ENCODE data around the gene CDK14. TPM values are rescaled to one million over a fixed set of nuclear protein-coding genes. Genes with fewer than 3 reads are reported as not detected.

Gene CDK14
- total RNA-seq, 2 donors from 2014 or later: 8.7 to 13.4 TPM

DNA sequence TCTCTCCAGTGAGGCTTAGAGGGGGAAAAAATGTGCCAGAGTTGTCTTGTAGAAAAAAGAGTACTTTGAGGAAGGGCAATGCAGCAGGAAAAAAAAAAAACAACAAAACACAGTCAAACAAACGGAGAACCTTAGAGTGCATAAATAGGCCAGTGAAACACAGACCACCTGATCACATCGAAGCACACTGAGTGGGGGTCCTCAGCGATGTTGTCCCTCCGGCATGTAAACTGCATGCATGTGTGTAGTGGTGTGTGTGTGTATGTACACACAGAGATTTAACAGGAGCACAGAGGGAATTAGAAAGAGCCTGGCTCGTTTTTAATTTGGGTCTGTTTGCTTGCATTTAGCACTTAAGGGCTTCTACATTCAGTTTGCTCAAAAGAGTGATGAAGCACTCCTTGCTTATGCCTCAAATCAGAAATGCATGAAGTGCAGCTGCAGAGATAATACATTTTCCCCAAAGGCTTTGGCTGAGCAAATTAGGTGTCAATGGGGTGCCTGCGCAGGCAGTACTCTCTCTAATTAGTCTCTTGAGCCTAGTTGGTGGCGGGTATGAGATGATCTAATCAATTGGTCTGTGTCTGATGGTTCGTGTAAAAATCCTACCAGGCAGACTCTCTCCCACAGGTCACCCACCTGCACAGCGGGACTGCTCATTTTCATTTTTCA is 605.5 kb downstream of the CDK14 start:
- Mint-ChIP-seq H3K4me1 (peaks cover 5% of the 10 kb centered on the region), H3K27me3 (ENCODE audit: insufficient read depth) (no peaks in the 10 kb centered on the region), H3K27ac (no peak overlapping the region), H3K4me3 (no peak overlapping the region), H3K9me3 (no peaks in the 10 kb centered on the region), H3K36me3 (ENCODE audit: low read depth) (no peaks in the 10 kb centered on the region)
- no peaks in the 10 kb centered on the region for H3K36me3 ChIP-seq (ENCODE audit: control insufficient read depth, insufficient read depth, low read length)
- 95 to 98% methylated on average over 5 to 9 of the region's 9 CpGs for WGBS, 2 experiments (ENCODE audit: insufficient coverage in 1 of 2, insufficient read length in 1 of 2)
- H3K4me1 ChIP-seq (ENCODE audit: control insufficient read depth, insufficient read depth, low read length): no peaks in the 10 kb centered on the region
- no peaks in the 10 kb centered on the region for H3K9me3 ChIP-seq (ENCODE audit: control insufficient read depth, low read length)
- no peak for DNase-seq
- TF ChIP-seq, protein P1, sequence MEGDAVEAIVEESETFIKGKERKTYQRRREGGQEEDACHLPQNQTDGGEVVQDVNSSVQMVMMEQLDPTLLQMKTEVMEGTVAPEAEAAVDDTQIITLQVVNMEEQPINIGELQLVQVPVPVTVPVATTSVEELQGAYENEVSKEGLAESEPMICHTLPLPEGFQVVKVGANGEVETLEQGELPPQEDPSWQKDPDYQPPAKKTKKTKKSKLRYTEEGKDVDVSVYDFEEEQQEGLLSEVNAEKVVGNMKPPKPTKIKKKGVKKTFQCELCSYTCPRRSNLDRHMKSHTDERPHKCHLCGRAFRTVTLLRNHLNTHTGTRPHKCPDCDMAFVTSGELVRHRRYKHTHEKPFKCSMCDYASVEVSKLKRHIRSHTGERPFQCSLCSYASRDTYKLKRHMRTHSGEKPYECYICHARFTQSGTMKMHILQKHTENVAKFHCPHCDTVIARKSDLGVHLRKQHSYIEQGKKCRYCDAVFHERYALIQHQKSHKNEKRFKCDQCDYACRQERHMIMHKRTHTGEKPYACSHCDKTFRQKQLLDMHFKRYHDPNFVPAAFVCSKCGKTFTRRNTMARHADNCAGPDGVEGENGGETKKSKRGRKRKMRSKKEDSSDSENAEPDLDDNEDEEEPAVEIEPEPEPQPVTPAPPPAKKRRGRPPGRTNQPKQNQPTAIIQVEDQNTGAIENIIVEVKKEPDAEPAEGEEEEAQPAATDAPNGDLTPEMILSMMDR (conservative IDR thresholded peaks at IDR 0.05): no peak
- H3K27ac ChIP-seq (ENCODE audit: low read depth, low read length): no peak overlapping the region
- H3K9ac ChIP-seq (ENCODE audit: extremely low read depth, low read length, poor library complexity, severe bottlenecking): no peak overlapping the region
- H3K4me3 ChIP-seq (ENCODE audit: low read length): no peak overlapping the region
- no peaks in the 10 kb centered on the region for H3K27me3 ChIP-seq (ENCODE audit: control insufficient read depth, insufficient read depth, low read length, poor library complexity, severe bottlenecking)

DNA sequence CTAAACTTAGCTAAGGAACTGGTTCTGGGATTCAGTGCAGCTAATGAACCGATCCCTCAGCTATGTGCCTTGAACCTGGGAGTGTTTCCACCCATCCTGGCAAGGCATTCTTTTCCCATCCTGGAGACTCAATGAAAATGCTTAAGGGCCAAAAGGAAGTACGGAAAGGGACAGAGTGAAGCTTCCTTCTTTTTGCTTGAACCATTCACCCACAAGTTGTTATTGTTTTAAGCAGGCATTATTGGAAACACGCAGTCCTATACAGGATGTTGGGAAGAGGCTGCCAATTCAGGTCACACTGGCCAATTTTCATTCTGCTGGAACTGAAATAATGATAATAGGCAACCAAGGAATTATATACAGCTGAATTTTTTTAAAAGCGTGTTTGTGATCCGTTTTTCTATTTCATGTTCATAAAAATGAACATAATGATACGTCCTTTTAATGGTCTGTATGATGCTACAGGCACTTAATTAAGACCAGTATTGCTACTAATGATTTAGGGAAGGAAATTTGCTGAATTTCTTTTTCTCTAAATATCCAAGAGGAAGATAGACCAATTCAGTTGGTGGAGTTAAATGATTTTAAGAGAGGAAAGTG is 610.3 kb downstream of the CDK14 start:
- H3K27me3 Mint-ChIP-seq (ENCODE audit: insufficient read depth): no peaks in the 10 kb centered on the region
- no peak overlapping the region for H3K4me3 ChIP-seq (ENCODE audit: low read length)
- no peaks in the 10 kb centered on the region for H3K27me3 ChIP-seq (ENCODE audit: control insufficient read depth, insufficient read depth, low read length, poor library complexity, severe bottlenecking)
- no peaks in the 10 kb centered on the region for H3K9me3 Mint-ChIP-seq
- 97% methylated on average over 6 of the region's 6 CpGs for WGBS, 2 experiments (ENCODE audit: insufficient coverage in 1 of 2, insufficient read length in 1 of 2)
- no peak overlapping the region for H3K27ac ChIP-seq (ENCODE audit: low read depth, low read length)
- H3K4me3 Mint-ChIP-seq: no peak overlapping the region
- DNase-seq: no peak
- TF ChIP-seq, protein P1 (conservative IDR thresholded peaks at IDR 0.05): no peak
- no peak overlapping the region for H3K9ac ChIP-seq (ENCODE audit: extremely low read depth, low read length, poor library complexity, severe bottlenecking)
- no peaks in the 10 kb centered on the region for H3K36me3 ChIP-seq (ENCODE audit: control insufficient read depth, insufficient read depth, low read length)
- H3K4me1 ChIP-seq (ENCODE audit: control insufficient read depth, insufficient read depth, low read length): no peaks in the 10 kb centered on the region
- peaks cover 2% of the 10 kb centered on the region for H3K4me1 Mint-ChIP-seq
- no peak overlapping the region for H3K27ac Mint-ChIP-seq
- H3K36me3 Mint-ChIP-seq (ENCODE audit: low read depth): no peaks in the 10 kb centered on the region
- H3K9me3 ChIP-seq (ENCODE audit: control insufficient read depth, low read length): no peaks in the 10 kb centered on the region

DNA sequence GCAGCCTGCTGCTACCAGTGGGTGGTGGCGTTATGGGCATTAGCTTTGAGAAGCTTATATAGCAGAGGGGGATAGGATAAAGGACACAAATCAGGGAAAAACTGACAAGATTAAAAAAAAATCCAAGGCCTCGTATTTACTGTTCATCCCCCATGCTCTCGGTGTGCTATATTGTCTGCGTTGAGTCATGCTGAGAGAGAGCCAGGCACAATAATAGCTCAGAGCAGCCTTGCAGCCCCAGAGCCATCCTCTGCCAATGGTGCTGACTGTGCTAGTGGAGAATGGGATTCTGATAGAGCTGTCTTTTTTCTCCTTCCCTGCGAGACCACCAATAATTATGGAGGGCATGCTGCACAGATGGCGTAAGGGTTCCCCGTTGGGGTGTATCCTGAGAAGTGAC is 616.5 kb downstream of the CDK14 start:
- Histone ChIP-seq H3K27ac (ENCODE audit: low read depth, low read length) (no peak overlapping the region), H3K4me3 (ENCODE audit: low read length) (no peak overlapping the region), H3K36me3 (ENCODE audit: control insufficient read depth, insufficient read depth, low read length) (no peaks in the 10 kb centered on the region), H3K9ac (ENCODE audit: extremely low read depth, low read length, poor library complexity, severe bottlenecking) (no peak overlapping the region), H3K4me1 (ENCODE audit: control insufficient read depth, insufficient read depth, low read length) (no peaks in the 10 kb centered on the region), H3K9me3 (ENCODE audit: control insufficient read depth, low read length) (no peaks in the 10 kb centered on the region), H3K27me3 (ENCODE audit: control insufficient read depth, insufficient read depth, low read length, poor library complexity, severe bottlenecking) (no peaks in the 10 kb centered on the region)
- TF ChIP-seq, protein P1 (conservative IDR thresholded peaks at IDR 0.05): no peak
- Mint-ChIP-seq H3K4me3 (no peak overlapping the region), H3K9me3 (no peaks in the 10 kb centered on the region), H3K27me3 (ENCODE audit: insufficient read depth) (no peaks in the 10 kb centered on the region), H3K36me3 (ENCODE audit: low read depth) (no peaks in the 10 kb centered on the region), H3K27ac (no peak overlapping the region), H3K4me1 (no peaks in the 10 kb centered on the region)
- no peak for DNase-seq
- 64 to 81% methylated on average over 2 to 7 of the region's 7 CpGs for WGBS, 2 experiments (ENCODE audit: insufficient coverage in 1 of 2, insufficient read length in 1 of 2)
